Hematopoietic multipotent progenitor cell treated with erythropoietin and hydrocortisone succinate and interleukin-3 and kit ligand, for 6 days (in vitro differentiated cells): Measurements from ENCODE around the gene OS9.

Experiments used
- DNase-seq: peaks from one replicate; pipeline ENCODE4 v3.0.0-alpha.2; 2015

The OS9 gene

GRCh38 chr12:57737467-57738460 lies 43.8 kb downstream of the OS9 start:
- no peak for DNase-seq

DNA sequence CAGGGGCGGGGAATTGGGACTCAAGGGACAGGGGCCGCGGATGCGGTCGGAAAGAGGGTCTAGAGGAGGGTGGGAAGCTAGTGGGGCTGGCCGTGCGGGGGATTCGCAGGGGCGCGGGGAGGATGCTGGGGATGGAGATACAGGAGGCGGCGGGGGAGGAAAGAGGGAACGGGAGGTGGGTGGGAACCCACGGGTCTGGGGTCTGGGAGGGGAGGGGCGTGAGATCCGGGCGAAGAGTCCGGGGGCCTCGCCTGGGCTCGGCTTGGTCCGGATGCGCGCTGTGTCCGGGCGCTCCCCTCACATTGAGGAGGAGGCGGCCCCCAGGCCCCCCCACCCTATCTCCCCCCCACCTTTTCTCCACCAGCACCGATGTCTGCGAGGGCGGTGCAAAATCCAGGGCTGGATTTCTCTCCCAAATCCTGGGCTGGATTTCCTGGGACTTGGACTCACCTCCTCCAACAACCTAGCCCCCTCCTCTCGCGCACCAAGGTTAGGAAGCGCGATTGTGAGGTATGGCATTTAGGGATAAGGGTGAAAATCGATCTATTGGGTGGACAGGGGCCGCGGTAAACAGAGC lies 44.8 kb downstream of the OS9 start, which contains the start of gene AGAP2:
AGAP2 (minus strand) TSS at position 82 of the 577 bp plus-strand sequence. CDS start 496 bp downstream, outside the sequence.
- DNase-seq = no peak

GRCh38 chr12:57739387-57739786 lies 45.5 kb downstream of the OS9 start:
- DNase-seq = no peak

- no peak for DNase-seq
Measured at GRCh38 chr12:57739914-57740538, 46.1 kb downstream of the OS9 start.

- DNase-seq = peak; percentile 73
Measured at GRCh38 chr12:57740656-57741412, 46.9 kb downstream of the OS9 start.

GRCh38 chr12:57741413-57741789 lies 47.5 kb downstream of the OS9 start:
- DNase-seq = no peak

- DNase-seq = peak; percentile 87
Measured at GRCh38 chr12:57741844-57742738, 48.2 kb downstream of the OS9 start.

- no peak for DNase-seq
Measured at GRCh38 chr12:57743769-57744168, 49.8 kb downstream of the OS9 start.

DNA sequence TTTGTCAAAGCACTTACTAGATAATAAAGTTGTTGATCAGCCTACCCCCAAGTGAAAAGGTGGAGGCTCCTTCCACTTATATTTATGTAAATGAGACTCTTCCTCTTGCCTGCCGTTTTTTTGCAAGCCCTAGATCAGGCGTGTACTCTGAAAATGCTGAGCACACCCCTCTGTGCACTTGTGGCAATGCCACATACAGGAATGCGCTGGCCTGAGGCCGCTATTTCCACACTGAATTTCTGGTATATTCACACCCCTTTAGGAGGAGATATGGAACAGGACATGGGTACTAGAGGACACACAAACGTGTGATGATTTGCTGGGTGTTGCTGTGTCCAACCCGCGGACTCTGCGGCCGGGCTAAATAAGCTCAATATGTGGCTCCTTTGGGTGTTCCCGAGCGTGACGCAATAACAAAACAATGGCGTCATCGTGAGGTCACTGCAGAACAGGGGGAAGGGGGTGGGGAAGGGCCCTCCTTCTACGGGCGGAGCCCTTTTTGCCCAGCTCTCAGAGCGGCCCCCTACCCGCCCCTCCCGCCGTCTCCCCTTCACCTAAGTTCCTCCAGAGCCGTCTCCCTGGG lies 50.4 kb downstream of the OS9 start:
- DNase-seq = no peak

GRCh38 chr12:57744777-57745484 lies 51.0 kb downstream of the OS9 start, which contains the start of gene TSPAN31:
TSS of gene TSPAN31 (plus strand) at chr12:57745039. CDS start at chr12:57745155, 116 bp downstream.
- DNase-seq = peak; percentile 100

DNA sequence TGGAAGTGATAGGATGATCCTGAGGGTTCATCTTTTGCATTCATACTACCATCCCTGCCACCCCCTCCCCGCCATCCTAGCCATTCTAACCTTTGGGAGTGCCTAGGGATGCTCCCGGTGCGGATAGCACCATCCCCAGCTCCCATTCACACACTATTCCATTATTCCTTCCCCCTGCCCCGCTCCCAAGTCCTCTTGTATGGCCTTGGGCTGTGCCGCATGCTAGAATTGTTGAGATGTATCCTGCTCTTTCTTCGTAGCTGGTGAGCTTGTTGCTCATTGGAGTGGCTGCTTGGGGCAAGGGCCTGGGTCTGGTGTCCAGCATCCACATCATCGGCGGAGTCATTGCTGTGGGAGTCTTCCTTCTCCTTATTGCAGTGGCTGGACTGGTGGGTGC lies 51.6 kb downstream of the OS9 start:
- peak; percentile 40 for DNase-seq

GRCh38 chr12:57746025-57746424 lies 52.1 kb downstream of the OS9 start:
- DNase-seq = no peak

DNA sequence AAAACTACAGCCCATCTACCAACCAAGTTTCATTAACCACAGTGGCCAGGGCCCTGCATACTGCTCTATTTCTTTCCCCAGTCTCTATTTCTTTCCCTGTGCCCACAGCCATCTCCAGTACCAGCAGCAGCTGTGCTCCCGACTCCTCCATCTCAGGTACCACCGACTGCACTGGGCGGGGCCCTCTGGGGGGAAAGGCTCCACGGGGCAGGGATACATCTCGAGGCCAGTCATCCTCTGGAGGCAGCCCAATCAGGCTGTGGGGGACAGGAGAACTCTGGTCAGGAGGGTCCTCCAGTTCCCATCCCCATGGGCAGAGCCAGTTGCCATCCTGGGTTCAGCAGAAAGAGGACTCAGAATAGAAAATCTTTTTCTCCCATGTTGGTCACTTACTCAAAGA lies 55.1 kb downstream of the OS9 start:
- no peak for DNase-seq

- no peak for DNase-seq
Measured at GRCh38 chr12:57750561-57751431, 56.9 kb downstream of the OS9 start.

DNA sequence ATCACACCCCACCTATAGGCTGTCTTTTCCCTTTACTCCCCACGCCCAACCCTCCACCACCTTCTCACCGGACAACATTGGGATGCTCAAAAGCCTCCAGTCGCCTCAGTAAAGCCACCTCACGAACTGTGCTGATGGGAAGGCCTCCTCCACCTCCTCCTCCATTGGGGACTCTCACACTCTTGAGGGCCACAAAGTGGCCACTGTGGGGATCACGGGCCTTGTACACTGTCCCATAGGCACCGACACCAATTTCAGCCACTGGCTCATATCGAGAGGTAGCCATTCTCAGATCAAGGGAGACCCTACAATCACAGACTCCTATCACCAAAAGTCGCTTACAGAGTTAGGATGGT lies 57.5 kb downstream of the OS9 start:
- DNase-seq = no peak

DNA sequence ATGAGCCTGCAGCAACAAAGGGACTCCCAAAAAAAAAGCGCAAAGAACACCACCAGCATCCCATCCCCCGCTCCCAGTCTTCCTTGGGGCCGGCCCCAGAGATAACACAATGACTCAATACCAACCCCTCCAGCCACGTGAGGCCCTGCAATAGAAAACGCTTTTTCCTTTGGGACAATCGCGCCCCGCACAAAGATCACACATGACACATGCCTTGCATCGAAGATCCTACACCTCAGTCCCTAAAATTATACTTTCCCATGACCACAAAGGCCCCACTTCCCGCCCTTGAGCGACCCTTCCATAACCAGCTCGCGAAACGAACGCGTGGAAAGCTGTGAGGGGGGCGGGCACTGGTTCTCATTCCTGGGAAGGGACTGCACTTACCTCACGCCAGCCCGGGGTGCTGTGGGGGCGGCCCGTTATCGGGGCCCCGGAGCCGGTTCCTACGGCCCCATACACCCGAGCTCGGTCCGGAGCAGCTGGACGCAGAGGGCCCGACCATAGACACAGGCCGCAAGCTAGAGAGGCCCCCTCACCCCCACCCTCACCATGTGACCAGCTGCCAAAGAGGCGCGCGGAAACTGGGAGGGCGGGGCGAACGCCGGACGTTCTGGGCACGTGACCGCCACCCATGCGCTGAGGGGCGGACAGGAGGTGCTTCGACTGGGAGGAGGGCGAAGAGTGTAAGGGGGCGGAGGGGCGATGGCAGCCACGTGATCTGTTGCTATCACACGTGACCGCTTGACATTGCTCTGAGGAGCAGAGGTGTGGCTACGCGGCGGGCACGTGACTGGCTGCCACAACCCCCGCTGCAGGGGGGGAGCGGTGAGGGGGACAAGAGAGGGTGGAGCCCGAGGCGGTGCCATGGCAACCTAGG lies 58.1 kb downstream of the OS9 start, which contains the start of gene CDK4:
CDK4 (minus strand) TSS at position 523 of the 880 bp plus-strand sequence. CDS start 593 bp downstream, outside the sequence.
- peak; percentile 100 for DNase-seq

GRCh38 chr12:57752668-57753000 lies 58.7 kb downstream of the OS9 start:
- DNase-seq = no peak

DNA sequence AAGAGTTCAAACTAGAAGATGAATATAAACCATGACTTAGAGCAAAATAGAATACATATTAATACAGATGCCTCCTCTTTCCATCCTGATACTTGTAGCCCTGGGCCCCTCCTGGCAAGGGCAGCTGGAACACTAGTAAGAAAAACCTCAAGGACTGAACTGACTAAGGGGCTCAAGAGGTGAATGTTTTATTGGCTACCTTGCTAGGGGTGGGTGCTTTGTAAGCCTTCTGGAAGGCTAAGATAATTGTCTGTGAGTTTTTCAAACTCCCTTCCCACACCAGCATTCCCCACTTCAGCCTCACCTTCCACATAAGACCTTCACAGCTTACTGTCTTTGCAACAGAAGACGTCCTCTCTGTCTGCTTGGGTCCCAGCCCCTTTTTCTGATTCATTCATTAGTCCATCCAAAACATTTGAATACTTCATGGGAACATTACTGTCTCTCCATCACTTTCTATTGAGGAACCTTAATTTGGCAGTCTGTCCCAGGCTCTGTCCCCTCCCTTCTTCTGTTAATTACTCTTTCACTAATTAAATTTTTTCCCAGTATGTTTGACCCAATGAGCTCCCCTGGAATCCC lies 59.9 kb downstream of the OS9 start:
- peak; percentile 66 for DNase-seq
